Caco-2 (cell line): ENCODE data around the gene AFAP1L1. TPM values are rescaled to one million over a fixed set of nuclear protein-coding genes. Genes with fewer than 3 reads are reported as not detected.

Experiments used
- BruUV-seq: library from RNA; stranded (reverse); fragments of 400-500 nt; replicated peaks from 2 replicates; lab custom pipeline; 2021; lab: Mats Ljungman, UMichigan
- CTCF ChIA-PET: fragments of 300-600 bp; sonication (Branson Sonifier 250); formaldehyde crosslinking; loops from one replicate; lab custom pipeline; 2022; ENCODE audit warnings: antibody characterized with exemption; lab: Charles Lee
- POLR2A ChIA-PET: fragments of 300-600 bp; sonication (Branson Sonifier 250); formaldehyde crosslinking; loops from one replicate; lab custom pipeline; 2022; ENCODE audit warnings: antibody characterized with exemption; lab: Charles Lee
- DNase-seq, 2 experiments: peaks; one replicate each; pipeline versions ENCODE4 v3.0.0 to v3.0.0-alpha.2; 2020 to 2022
- H3K27me3 ChIP-seq: replicated peaks from 2 replicates; pipeline ENCODE4 v1.6.0; 2011; ENCODE audit warnings: low read length; ENCODE audit not compliant: control insufficient read depth, insufficient read depth
- H3K36me3 ChIP-seq: 2 replicates; pipeline ENCODE4 v1.5.1; 2011; ENCODE audit warnings: low read length; ENCODE audit not compliant: control insufficient read depth, insufficient read depth
- H3K4me1 ChIP-seq: fragments of 250-450 bp; sonication (Bioruptor Pico); 2 replicates; pipeline ENCODE4 v1.5.1; 2020; ENCODE audit warnings: mild to moderate bottlenecking
- H3K4me3 ChIP-seq: 2 replicates; pipeline ENCODE4 v1.5.1; 2011; ENCODE audit warnings: low read depth, mild to moderate bottlenecking, control low read depth, low read length
- H3K9me3 ChIP-seq: fragments of 250-450 bp; sonication (Bioruptor Pico); 2 replicates; pipeline ENCODE4 v1.5.1; 2020; ENCODE audit warnings: mild to moderate bottlenecking, moderate library complexity
- H3K27ac Mint-ChIP-seq: one replicate; pipeline ENCODE4 v1.8.0; 2022; ENCODE audit warnings: mixed read lengths; ENCODE audit not compliant: unreplicated experiment
- H3K27me3 Mint-ChIP-seq: one replicate; pipeline ENCODE4 v1.8.0; 2022; ENCODE audit warnings: mixed read lengths; ENCODE audit not compliant: insufficient read depth, unreplicated experiment
- H3K36me3 Mint-ChIP-seq: one replicate; pipeline ENCODE4 v1.8.0; 2022; ENCODE audit warnings: mild to moderate bottlenecking, mixed read lengths; ENCODE audit not compliant: insufficient read depth, unreplicated experiment
- H3K4me1 Mint-ChIP-seq: one replicate; pipeline ENCODE4 v1.8.0; 2022; ENCODE audit warnings: low read depth, mixed read lengths; ENCODE audit not compliant: unreplicated experiment
- H3K4me3 Mint-ChIP-seq: one replicate; pipeline ENCODE4 v1.8.0; 2022; ENCODE audit warnings: mild to moderate bottlenecking, moderate library complexity, mixed read lengths; ENCODE audit not compliant: unreplicated experiment
- H3K9me3 Mint-ChIP-seq: one replicate; pipeline ENCODE4 v1.8.0; 2022; ENCODE audit warnings: mixed read lengths; ENCODE audit not compliant: unreplicated experiment
- intact Hi-C: fragments of 100-400 bp; cut with micrococcal nuclease; formaldehyde crosslinking; loops from one replicate; pipeline ENCODE4 v1.10.0; 2022; ENCODE audit not compliant: unreplicated experiment
- total RNA-seq: library from RNA; stranded (reverse); gene quantifications from 2 replicates; pipeline ENCODE4 v1.2.3, GENCODE V29; 2022
- TF ChIP-seq, protein P1 (sequence below), 2 experiments: fragments of 200-600 bp in 1 of 2; IDR thresholded peaks; 1 replicate in 1 of 2; 2 replicates in 1 of 2; pipeline versions ENCODE4 v1.5.1 to v1.8.0; 2011 to 2022; ENCODE audit warnings: antibody characterized with exemption in 1 of 2, control low read depth in 1 of 2, inconsistent platforms in 1 of 2, low read depth in 1 of 2, low read length in 1 of 2, mild to moderate bottlenecking in 1 of 2, moderate library complexity in 1 of 2; ENCODE audit not compliant: insufficient read depth in 1 of 2, severe bottlenecking in 1 of 2, unreplicated experiment in 1 of 2

Gene AFAP1L1
- total RNA-seq, 1 experiment from 2014 or later = 0.45 TPM

DNA sequence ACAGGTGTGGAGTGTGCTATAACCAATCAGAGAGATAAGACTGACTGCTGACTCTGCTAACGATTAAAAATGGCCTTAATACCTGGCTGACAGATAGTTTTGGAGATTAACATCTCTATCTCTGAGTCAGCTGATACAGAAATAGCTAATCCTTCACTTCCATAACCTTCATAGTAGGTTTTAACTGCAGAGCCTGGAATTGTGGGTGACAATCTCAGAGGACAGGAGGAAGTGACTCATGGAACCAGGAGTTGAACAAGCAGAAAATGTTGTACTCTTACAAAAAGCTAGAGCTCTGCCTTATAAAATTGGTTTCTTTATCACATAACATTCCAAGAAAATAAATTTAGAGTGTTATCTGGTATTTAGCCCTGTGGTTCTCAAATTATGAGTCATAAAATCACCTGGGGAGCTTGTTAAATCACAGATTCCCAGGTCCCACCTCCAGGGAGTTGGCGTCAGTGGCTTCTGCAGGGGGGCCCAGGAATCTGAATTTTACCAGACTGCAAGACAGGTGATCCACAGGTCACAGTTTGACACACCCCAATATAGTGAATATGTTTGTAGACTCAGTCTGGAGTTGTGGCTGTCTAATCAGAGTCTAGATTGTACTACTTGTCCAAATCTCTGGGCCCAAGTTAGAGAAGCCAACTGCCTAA lies 44.4 kb upstream of the AFAP1L1 start:
- no peaks in the 10 kb centered on the region for H3K36me3 Mint-ChIP-seq
- DNase-seq = no peak
- H3K4me1 ChIP-seq = no peaks in the 10 kb centered on the region

DNA sequence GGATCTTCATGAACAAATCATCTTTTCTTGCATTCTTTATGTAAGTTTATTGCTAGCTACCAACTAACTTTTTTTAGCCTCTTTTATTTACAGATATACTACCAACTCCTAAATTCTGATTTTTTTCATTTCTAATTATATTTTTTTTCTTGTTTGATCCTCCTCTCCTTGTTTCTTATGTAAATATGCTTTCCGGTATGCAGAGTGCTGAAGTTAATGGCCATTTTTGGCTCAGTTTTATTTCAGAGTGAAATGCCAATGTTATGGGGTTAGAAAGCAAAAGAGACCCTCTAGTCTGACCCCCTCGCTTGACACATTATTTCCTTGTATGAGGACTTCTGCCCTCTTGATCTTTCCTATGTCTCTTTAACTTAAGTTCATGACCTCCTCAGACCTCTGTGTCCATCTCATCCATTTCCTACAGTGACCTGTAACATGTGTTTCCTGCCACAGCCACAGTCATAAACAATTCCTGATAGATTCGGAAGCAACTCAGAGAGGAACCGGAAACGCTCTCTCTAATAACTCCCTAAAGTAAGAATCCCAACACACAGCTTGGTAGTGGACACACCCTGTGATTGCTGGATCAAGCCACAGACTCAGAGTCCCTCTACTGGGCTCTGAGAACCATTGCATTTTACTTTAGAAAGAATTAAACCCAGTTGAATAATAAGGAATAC lies 42.9 kb upstream of the AFAP1L1 start:
- peak in 1 of 2 experiments; percentile 16 for DNase-seq
- H3K4me3 ChIP-seq = no peak overlapping the region
- no peaks in the 10 kb centered on the region for H3K9me3 ChIP-seq
- Mint-ChIP-seq H3K27ac (no peak overlapping the region), H3K36me3 (no peaks in the 10 kb centered on the region), H3K4me1 (peaks cover 6% of the 10 kb centered on the region), H3K4me3 (no peak overlapping the region), H3K27me3 (peaks cover 22% of the 10 kb centered on the region), H3K9me3 (no peaks in the 10 kb centered on the region)
- POLR2A ChIA-PET = no interaction called here
- no TSS peak for BruUV-seq
- no peaks in the 10 kb centered on the region; the same call in 1 of the 2 replicates for H3K27me3 ChIP-seq
- TF ChIP-seq, protein P1, sequence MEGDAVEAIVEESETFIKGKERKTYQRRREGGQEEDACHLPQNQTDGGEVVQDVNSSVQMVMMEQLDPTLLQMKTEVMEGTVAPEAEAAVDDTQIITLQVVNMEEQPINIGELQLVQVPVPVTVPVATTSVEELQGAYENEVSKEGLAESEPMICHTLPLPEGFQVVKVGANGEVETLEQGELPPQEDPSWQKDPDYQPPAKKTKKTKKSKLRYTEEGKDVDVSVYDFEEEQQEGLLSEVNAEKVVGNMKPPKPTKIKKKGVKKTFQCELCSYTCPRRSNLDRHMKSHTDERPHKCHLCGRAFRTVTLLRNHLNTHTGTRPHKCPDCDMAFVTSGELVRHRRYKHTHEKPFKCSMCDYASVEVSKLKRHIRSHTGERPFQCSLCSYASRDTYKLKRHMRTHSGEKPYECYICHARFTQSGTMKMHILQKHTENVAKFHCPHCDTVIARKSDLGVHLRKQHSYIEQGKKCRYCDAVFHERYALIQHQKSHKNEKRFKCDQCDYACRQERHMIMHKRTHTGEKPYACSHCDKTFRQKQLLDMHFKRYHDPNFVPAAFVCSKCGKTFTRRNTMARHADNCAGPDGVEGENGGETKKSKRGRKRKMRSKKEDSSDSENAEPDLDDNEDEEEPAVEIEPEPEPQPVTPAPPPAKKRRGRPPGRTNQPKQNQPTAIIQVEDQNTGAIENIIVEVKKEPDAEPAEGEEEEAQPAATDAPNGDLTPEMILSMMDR (IDR thresholded peaks at IDR 0.05; ENCODE audit: insufficient read depth in 1 of 2, low read depth in 1 of 2, low read length in 1 of 2, severe bottlenecking in 1 of 2, unreplicated experiment in 1 of 2) = peak; percentile 59 to 60
- CTCF ChIA-PET = interaction anchor here (0.6 to 1.1 kb wide), 4 partner anchors 13 to 114 kb away, joined by 3 to 15 read pairs (median 6); partner anchors contain the start of gene ABLIM3
- no peaks in the 10 kb centered on the region for H3K4me1 ChIP-seq
- intact Hi-C loops = loop anchor here (1.0 to 2.0 kb wide), 3 partner anchors 87 to 495 kb away; partner anchors contain the start of gene ABLIM3
- no peaks in the 10 kb centered on the region for H3K36me3 ChIP-seq

More for the DNA sequence above, 44.4 kb upstream of the AFAP1L1 start:
- BruUV-seq = no TSS peak
- TF ChIP-seq, protein P1 (IDR thresholded peaks at IDR 0.05; ENCODE audit: insufficient read depth in 1 of 2, low read depth in 1 of 2, low read length in 1 of 2, severe bottlenecking in 1 of 2, unreplicated experiment in 1 of 2) = no peak
- Histone ChIP-seq H3K36me3 (no peaks in the 10 kb centered on the region), H3K27me3 (no peaks in the 10 kb centered on the region; the same call in 1 of the 2 replicates), H3K9me3 (no peaks in the 10 kb centered on the region), H3K4me3 (no peak overlapping the region)
- Mint-ChIP-seq H3K9me3 (no peaks in the 10 kb centered on the region), H3K27me3 (peaks cover 13% of the 10 kb centered on the region), H3K4me3 (no peak overlapping the region), H3K27ac (no peak overlapping the region), H3K4me1 (peaks cover 6% of the 10 kb centered on the region)
- ChIA-PET POLR2A (no interaction called here), CTCF (interaction anchor here (0.6 kb wide), 1 partner anchor 94 kb away, joined by 3 read pairs; no protein-coding TSS in a partner anchor)
- intact Hi-C loops = no loop called here

DNA sequence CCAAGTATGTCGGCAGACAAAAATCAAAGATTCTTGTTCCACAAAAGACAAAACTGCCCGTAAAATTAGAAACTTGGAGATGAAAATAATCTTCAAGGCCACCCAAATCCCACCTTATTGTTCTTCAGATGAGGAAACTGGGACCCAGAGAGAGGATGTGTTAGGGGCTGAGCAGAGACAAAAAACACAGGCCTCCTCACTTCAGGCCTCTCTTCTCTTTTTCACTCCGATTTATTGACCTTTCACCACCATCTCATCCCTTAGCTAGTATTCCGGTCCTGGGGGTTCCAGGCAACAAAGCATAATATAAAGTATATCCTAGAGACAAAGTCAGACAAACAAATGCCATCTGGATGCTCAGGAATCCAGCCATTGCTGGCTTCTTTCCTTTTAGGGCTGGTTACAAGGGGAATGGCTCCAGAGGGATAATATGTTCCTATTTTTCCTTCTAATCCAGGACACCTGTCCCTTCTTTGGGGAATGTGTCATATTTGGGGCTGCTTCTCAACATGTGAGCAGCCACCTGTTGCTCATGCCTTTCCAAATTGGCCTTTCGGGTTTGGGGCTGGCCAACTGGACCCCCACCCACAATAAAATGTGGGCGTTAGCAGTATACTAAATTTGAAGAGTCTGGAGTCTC lies 42.2 kb upstream of the AFAP1L1 start:
- Mint-ChIP-seq H3K4me1 (peaks cover 6% of the 10 kb centered on the region), H3K27me3 (peaks cover 21% of the 10 kb centered on the region), H3K4me3 (no peak overlapping the region), H3K9me3 (no peaks in the 10 kb centered on the region), H3K27ac (no peak overlapping the region), H3K36me3 (no peaks in the 10 kb centered on the region)
- Histone ChIP-seq H3K4me3 (no peak overlapping the region), H3K36me3 (no peaks in the 10 kb centered on the region), H3K4me1 (no peaks in the 10 kb centered on the region), H3K9me3 (no peaks in the 10 kb centered on the region), H3K27me3 (no peaks in the 10 kb centered on the region; the same call in 1 of the 2 replicates)
- intact Hi-C loops = loop anchor here (1.0 to 2.0 kb wide), 3 partner anchors 88 to 496 kb away; partner anchors contain the start of gene ABLIM3
- ChIA-PET POLR2A (no interaction called here), CTCF (interaction anchor here (1.0 to 1.1 kb wide), 3 partner anchors 13 to 104 kb away, joined by 3 to 15 read pairs (median 8); partner anchors contain the start of gene ABLIM3)
- TF ChIP-seq, protein P1 (IDR thresholded peaks at IDR 0.05; ENCODE audit: insufficient read depth in 1 of 2, low read depth in 1 of 2, low read length in 1 of 2, severe bottlenecking in 1 of 2, unreplicated experiment in 1 of 2) = no peak
- no peak for DNase-seq
- no TSS peak for BruUV-seq
